ENCODE measurements around the gene FSD1L.

Gene FSD1L

GRCh38 chr9:105449081-105449480 is 1.2 kb downstream of the FSD1L start:
- TF ChIP-seq SIN3A (IDR thresholded peaks at IDR 0.05; ENCODE audit: borderline replicate concordance, insufficient read depth, low read length) (no peak), REST (IDR thresholded peaks at IDR 0.05; ENCODE audit: insufficient read depth in 1 of 2, low read depth in 2 of 2, low read length in 2 of 2) (no peak), POLR2AphosphoS5 (IDR thresholded peaks at IDR 0.05; ENCODE audit: low read depth, low read length) (no peak), TAF1 (IDR thresholded peaks at IDR 0.05; ENCODE audit: borderline replicate concordance, insufficient read depth, low read length) (no peak), FOXP2 (optimal IDR thresholded peaks at IDR 0.05; ENCODE audit: borderline replicate concordance, extremely low read depth, extremely low read length, insufficient read depth) (no peak)

- TF ChIP-seq SIN3A (IDR thresholded peaks at IDR 0.05; ENCODE audit: borderline replicate concordance, insufficient read depth, low read length) (no peak), REST (IDR thresholded peaks at IDR 0.05; ENCODE audit: insufficient read depth in 1 of 2, low read depth in 2 of 2, low read length in 2 of 2) (no peak), FOXP2 (optimal IDR thresholded peaks at IDR 0.05; ENCODE audit: borderline replicate concordance, extremely low read depth, extremely low read length, insufficient read depth) (no peak), POLR2AphosphoS5 (IDR thresholded peaks at IDR 0.05; ENCODE audit: low read depth, low read length) (no peak), TAF1 (IDR thresholded peaks at IDR 0.05; ENCODE audit: borderline replicate concordance, insufficient read depth, low read length) (no peak)
These were observed 4.4 kb downstream of the FSD1L start for GRCh38 chr9:105452185-105452584.

DNA sequence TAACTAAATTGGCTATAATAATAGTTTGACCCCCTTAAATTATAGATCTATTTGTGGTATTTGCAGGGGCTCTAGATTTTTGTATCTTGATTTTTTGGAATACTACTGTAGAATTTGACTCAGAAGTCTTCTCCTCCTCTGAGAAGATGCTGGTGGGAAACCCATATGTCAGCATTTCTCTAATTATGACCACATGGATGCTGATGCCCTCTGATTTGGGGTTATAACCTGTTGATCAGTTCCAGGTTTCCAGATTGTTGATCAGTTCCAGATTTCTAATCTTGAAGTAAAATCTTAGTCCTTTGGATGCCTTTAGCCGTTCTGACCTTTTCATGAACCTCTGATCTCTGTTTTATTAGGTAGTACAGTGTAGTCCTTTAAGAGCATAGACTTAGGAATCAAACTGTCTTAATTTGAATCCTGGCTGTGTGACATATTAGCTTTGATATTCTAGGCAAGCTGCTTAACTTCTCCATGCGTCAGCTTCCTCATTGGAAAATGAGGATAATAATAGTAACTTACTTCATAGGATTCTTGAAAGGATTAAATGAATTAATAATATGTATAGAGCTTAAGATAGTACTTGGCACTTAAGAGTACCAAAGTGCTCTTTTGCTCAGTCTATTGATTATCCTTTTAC is 8.1 kb downstream of the FSD1L start:
- TF ChIP-seq SIN3A (IDR thresholded peaks at IDR 0.05; ENCODE audit: borderline replicate concordance, insufficient read depth, low read length): no peak
- TF ChIP-seq TAF1 (IDR thresholded peaks at IDR 0.05; ENCODE audit: borderline replicate concordance, insufficient read depth, low read length): no peak
- TF ChIP-seq FOXP2 (optimal IDR thresholded peaks at IDR 0.05; ENCODE audit: borderline replicate concordance, extremely low read depth, extremely low read length, insufficient read depth): no peak
- TF ChIP-seq POLR2AphosphoS5 (IDR thresholded peaks at IDR 0.05; ENCODE audit: low read depth, low read length): no peak

GRCh38 chr9:105457560-105458294 is 9.9 kb downstream of the FSD1L start:
- TF ChIP-seq REST (IDR thresholded peaks at IDR 0.05; ENCODE audit: insufficient read depth in 1 of 2, low read depth in 2 of 2, low read length in 2 of 2): no peak
- TF ChIP-seq FOXP2 (optimal IDR thresholded peaks at IDR 0.05; ENCODE audit: borderline replicate concordance, extremely low read depth, extremely low read length, insufficient read depth): no peak
- no peak for TF ChIP-seq SIN3A (IDR thresholded peaks at IDR 0.05; ENCODE audit: borderline replicate concordance, insufficient read depth, low read length)
- no peak for TF ChIP-seq TAF1 (IDR thresholded peaks at IDR 0.05; ENCODE audit: borderline replicate concordance, insufficient read depth, low read length)
- TF ChIP-seq POLR2AphosphoS5 (IDR thresholded peaks at IDR 0.05; ENCODE audit: low read depth, low read length): no peak

GRCh38 chr9:105458404-105458803 is 10.6 kb downstream of the FSD1L start:
- TF ChIP-seq FOXP2 (optimal IDR thresholded peaks at IDR 0.05; ENCODE audit: borderline replicate concordance, extremely low read depth, extremely low read length, insufficient read depth) (no peak), POLR2AphosphoS5 (IDR thresholded peaks at IDR 0.05; ENCODE audit: low read depth, low read length) (no peak), TAF1 (IDR thresholded peaks at IDR 0.05; ENCODE audit: borderline replicate concordance, insufficient read depth, low read length) (no peak), REST (IDR thresholded peaks at IDR 0.05; ENCODE audit: insufficient read depth in 1 of 2, low read depth in 2 of 2, low read length in 2 of 2) (no peak), SIN3A (IDR thresholded peaks at IDR 0.05; ENCODE audit: borderline replicate concordance, insufficient read depth, low read length) (no peak)

Data from PFSK-1 (cell line).